NCI-H2227 (cell line): ENCODE data around the gene RNF187.
"Not testable (repeated sequence)": the region's sequence is repeated elsewhere in the genome, so short reads cannot be mapped to it uniquely, and the experiment has no call there.

ENCODE experiments used
- DNase-seq: peaks from one replicate; lab custom pipeline; 2025; ENCODE audit not compliant: unreplicated experiment; lab: John Stamatoyannopoulos, UW

The RNF187 gene

GRCh38 chr1:228459091-228459993 is 27.8 kb upstream of the RNF187 start:
- peak; percentile 88 for DNase-seq

DNA sequence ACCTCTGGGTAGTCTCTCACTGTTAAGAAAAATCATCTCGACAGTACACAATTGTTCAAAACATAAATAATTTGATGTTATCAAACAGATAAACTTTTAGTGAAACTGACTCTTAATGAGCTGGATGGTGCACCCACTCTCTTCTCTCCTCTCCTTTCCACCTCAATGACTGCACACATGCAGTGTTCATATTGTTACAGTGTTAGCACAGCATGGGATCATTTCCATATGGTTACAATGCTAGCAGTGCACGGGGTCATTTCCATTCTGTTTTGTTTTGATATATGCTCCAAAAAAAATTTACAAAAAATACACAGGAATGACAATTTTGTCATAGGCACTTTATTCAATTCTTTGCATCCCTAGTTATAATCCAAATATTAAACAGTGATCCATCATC is 26.4 kb upstream of the RNF187 start:
- DNase-seq: no peak

GRCh38 chr1:228462560-228462959 is 24.6 kb upstream of the RNF187 start:
- DNase-seq: no peak

- no peak for DNase-seq
Observed at GRCh38 chr1:228463009-228463558, 24.1 kb upstream of the RNF187 start.

GRCh38 chr1:228463559-228464455 is 23.4 kb upstream of the RNF187 start:
- DNase-seq: peak; percentile 71

DNA sequence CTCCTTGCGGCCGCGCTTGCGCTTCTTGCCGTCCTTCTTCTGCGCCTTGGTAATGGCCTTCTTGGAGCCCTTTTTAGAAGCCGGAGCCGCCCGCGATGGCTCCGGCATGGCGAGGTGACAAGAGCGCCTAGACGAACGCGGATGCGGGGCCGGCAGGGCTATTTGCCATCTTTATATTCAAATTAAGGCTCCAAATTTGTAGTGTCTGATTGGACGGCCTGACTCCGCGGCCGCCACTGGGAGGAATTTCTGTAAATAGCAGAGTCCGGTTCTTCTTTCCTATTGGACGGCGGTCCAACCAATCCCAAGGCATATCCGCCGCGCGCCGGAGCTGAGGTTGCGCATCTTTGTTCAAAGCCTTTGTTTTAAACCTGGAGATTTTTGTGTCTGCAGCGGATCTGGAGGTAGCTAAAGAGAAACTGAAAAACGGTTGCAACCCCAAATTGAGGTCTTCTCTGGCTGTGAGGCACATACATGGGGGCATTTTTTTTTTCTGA is 22.6 kb upstream of the RNF187 start:
- DNase-seq: peak; percentile 96

DNA sequence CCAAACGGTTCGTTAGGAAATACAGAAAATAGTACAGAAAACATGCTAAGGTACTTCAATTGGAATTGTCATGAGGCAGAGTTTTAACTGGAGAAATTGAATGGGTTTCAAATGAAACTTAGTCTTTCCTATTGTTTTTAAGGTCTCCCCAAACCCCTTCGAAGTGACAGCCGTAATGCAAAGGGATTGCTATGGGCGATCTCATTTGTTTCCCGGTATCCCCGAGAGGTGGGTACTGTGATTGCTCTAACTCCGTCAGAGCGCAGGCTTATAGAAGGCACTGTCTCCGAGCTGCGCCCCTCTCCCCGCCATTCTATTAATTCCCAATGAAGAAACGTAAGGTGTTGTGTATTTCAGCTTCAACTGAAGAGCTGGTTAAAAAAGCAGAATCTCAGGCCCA is 22.0 kb upstream of the RNF187 start:
- peak; percentile 42 for DNase-seq

GRCh38 chr1:228465571-228466146 is 21.5 kb upstream of the RNF187 start:
- peak; percentile 37 for DNase-seq

DNA sequence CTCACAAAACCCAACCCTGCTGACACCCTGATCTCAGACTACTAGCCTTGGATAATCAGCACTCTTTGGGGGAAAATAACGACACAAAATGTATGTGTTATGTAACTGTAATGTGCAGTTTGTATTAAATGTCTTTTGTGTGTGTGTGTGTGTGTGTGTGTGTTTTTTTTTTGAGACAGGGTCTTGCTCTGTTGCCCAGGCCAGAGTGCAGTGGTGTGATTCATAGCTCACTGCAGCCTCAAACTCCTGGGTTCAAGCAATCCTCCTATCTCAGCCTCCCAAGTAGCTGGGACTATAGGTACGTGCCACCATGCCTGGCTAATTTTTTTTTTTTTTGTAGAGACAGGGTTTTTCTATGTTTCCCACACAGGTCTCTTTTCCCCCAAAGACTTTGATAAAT is 19.0 kb upstream of the RNF187 start:
- DNase-seq: not testable (repeated sequence)

DNA sequence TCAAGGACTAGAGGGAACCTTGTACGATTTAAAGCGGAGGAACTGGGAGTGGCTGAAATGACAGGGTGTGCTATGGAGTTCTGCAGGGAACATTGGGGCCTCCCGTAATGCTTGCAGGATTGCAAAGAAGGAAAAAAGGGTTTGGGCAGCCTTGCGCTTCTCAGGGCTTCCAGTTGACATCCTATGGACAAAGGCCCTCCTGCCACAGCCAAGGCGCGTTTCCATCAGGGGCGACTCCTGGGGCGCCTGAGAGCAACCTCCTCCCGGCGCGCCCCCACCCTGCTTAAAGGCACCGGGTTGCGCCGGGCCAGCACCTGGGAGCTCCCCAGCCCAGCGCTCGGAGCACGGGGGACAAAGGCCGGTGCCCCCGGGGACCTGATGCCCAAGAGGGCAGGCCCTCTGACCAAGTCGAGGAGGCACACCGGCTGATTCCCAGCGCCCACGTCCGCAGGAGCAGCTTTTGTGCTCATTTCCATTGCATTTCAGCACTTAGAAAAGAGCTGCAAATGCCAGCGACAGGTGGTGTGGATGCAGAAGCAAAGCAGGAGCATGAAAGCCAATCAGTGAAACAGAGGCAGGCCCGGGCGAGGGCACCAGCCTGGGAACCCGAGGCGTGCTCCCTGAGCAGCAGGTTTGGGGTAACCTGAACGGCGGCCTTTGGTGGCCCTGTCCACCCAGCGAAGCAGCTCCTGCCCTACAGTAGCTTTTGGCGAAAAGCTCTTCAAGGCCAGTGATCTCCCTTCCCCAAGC is 17.6 kb upstream of the RNF187 start:
- DNase-seq: no peak

DNA sequence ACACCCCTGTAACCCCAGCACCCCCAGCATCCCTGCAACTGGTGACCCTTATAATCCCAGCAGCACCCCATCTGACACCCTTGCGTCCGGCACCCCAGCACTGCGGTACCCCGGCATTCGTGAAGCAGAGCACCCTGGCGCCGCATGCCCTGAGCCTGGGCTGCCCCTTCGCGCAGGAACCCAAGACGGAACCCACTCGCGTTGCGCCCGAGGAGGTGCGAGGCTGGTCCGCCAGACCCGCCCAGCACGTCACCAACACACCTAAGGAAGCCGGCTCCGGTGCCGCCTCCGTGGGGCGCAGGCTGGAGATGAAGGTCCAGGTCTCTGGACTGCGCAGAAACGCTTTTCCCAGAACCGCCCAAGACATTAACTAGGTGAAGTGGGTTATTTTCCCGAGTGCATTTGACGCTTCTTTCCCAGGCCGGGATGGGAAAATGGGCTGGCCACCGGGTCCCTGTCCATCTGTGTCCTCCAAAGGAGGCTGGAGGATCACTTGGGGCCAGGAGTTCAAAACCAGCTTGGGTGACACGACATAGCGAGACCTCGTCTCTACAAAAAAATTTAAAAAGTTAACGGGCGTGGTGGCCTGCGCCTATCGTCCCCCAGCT is 15.9 kb upstream of the RNF187 start:
- no peak for DNase-seq

GRCh38 chr1:228471762-228472398 is 15.3 kb upstream of the RNF187 start:
- DNase-seq: no peak

- no peak for DNase-seq
Observed at GRCh38 chr1:228472655-228473054, 14.5 kb upstream of the RNF187 start.

DNA sequence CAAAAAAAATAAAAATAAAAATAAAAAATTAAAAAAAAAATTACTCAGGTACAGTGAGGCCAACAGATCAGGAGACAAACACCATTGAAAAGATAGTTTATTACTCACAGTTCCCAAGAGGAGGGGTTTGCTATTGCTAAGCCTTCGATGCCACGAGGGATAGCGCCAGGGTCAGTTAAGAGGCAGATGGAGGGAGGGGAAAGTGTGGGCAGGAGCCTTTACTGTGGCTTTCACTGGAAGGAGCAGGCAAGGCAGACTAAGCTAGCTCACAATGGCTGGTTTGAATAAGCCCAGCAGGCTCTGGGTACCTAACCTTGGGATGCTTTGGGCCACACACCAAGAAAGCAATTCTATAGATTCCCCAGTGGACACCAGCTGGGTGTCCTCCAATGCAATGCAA is 12.7 kb upstream of the RNF187 start:
- no peak for DNase-seq

DNA sequence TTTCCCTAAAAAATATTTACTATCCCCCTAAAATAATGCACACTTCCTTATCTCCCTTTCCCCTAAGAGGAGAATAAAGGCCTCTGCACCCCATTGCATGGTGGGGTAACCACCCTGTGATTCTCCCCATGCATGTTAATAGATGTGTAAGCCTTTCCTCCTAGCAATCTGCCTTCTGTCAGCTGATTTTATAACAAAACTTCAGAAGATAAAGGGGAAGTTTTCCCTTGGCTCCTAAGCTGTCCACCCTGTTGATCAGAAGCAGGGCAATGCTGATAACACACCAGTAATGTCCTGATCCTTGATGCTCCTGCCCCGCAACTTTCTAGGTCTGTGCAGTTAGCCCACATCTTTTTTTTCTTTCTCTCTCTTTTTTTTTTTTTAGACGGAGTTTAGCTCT is 11.4 kb upstream of the RNF187 start:
- no peak for DNase-seq

- DNase-seq: no peak
Observed at GRCh38 chr1:228477263-228477662, 9.9 kb upstream of the RNF187 start.

GRCh38 chr1:228478326-228478725 is 8.9 kb upstream of the RNF187 start:
- no peak for DNase-seq

DNA sequence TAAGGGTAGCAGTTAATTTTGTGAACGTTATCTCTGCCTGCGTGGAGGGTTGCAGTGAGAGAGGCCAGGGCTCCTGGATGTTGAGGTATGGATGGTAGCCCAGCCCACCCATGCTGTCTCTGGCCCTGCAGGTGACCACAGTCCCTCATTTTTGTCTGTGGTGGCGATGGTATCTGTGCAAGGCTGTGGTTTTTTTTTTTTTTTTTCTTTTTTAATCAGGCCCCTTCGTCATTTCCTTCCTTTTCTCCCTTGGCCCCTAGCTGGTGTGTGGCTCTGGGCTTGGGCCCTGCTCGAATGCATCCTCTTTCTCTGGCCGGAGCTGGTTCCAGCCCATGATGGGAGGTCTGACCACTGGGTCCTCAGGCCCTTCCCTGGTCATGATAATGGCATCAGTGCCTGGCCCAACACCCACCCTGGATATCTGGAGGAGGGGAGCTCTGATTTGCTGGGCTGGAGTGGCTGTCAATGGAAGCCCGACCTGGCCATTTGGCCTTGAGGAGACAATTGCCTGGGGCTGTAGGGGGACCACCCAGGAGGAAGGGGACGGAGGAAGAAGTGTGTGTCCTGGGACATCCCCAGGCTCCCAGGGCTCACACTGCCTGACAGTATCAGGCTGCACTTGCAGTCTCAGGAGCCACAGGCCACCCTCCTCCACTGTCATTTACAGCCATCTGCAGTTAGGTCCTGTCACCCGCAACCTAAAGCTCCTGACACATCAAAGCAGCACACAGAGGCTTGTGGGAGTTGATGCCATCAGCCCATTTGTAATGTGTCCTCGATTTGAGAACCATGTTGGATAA is 8.1 kb upstream of the RNF187 start:
- DNase-seq: no peak

DNA sequence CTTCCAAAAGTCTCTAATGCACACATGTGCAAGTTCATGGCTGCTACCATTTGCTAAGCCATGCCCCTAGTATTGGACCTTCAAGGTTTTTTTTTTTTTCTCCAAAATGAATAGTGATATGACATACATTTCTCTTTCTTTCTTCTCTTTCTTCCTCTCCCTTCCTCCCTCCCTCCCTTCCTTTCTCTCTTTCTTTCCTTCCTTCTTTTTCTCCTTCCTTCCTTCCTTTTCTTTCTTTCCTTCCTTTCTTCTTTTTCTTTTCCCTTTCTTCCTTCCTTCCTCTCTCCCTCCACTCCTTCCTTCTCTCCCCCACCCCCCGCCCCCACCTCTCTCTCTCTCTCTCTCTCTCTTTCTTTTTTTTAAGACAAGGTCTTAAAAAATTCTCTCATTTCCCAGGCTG is 3.4 kb upstream of the RNF187 start:
- DNase-seq: no peak
